ENCODE data around the gene KIF26B.

Gene KIF26B

DNA sequence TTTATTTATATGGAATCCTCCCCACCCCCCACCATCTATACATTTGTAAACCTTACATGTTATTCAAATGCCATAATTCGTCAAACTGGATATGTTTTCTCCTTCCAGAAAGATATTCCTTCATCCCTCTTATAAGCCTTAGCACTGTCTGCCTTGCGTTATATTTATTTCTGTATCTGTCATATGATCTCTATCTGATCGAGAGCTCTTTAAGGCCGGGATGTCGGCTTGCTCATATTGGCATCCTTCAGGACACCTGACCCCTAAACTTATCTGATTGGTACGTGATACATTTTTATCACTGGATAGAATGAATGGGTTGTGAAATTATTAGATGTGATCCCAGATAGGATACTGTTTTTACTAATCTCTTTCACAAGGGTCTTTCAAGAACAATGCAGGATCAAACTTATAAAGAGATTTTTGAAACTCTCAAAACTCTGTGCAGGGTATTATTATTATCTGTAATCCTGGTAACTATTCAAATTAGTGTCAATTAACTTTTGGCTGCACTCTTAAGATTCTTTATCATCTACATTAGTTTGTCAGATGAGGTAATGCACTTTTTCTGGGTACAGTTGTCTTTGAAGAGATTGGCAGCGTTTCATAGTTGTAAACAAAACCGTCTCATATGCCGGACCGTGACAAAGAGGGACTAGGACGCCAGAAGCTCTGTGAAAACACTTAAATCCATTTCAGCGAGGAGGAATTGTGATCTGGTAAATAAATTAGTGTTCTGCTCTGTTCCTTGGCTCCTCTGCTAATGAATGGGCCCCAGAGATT is 152.0 kb downstream of the KIF26B start:
- TF ChIP-seq, protein P1, sequence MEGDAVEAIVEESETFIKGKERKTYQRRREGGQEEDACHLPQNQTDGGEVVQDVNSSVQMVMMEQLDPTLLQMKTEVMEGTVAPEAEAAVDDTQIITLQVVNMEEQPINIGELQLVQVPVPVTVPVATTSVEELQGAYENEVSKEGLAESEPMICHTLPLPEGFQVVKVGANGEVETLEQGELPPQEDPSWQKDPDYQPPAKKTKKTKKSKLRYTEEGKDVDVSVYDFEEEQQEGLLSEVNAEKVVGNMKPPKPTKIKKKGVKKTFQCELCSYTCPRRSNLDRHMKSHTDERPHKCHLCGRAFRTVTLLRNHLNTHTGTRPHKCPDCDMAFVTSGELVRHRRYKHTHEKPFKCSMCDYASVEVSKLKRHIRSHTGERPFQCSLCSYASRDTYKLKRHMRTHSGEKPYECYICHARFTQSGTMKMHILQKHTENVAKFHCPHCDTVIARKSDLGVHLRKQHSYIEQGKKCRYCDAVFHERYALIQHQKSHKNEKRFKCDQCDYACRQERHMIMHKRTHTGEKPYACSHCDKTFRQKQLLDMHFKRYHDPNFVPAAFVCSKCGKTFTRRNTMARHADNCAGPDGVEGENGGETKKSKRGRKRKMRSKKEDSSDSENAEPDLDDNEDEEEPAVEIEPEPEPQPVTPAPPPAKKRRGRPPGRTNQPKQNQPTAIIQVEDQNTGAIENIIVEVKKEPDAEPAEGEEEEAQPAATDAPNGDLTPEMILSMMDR (IDR thresholded peaks at IDR 0.05; ENCODE audit: borderline replicate concordance, control extremely low read depth, extremely low read depth, insufficient read depth, missing control alignments) = no peak
- in situ Hi-C loops (cut with MboI; ENCODE audit: low sequenced_read_pairs, unreplicated experiment) = no loop called here
- DNase-seq (ENCODE audit: low spot score) = no peak

DNA sequence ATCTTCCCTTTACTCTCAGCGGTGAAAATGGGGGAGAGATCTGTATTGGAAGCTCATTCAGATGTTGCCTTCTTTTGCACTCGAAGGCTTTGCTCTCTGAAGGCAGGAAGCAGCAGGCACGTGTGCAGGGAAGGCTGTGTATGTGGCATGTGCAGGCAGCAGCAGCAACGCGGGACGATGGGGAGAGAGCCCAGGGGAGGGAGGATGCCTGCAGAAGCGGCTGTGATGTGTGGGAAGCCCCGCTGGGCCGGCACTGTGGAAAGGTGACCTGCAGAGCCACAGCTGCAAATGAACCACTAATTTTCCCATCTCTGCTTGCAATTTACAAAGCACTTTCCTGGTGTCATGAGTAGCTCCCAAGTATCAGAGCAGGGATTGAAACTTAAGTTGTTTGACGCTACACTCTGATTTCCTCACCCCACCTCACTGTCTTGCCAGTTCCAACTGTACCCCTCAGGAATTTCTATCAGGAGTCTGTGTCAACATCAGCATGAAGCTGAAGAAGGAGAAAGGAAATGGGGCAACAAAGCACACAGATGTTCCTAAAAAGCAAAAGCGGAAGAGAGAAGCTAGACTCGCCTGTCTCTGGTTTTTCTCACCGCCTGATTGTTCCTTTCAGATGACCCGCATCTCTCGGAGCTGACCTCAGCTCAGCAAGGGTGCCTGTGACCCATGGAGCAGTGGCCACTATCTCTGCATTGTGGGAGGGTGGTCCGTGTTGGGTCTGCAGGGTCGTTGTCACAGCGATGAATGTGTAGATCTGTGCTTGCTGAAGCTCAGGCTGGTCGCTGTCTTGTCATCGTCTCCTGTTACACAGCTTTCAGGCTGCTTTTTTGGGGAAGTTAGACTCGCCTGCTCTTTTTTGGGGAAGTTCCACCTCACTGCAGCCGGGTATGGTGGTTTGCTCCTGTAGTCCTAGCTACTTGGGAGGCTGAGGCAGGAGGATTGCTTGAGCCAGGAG is 156.1 kb downstream of the KIF26B start:
- TF ChIP-seq, protein P1 (IDR thresholded peaks at IDR 0.05; ENCODE audit: borderline replicate concordance, control extremely low read depth, extremely low read depth, insufficient read depth, missing control alignments) = no peak
- in situ Hi-C loops (cut with MboI; ENCODE audit: low sequenced_read_pairs, unreplicated experiment) = no loop called here
- DNase-seq (ENCODE audit: low spot score) = peak; percentile 53

DNA sequence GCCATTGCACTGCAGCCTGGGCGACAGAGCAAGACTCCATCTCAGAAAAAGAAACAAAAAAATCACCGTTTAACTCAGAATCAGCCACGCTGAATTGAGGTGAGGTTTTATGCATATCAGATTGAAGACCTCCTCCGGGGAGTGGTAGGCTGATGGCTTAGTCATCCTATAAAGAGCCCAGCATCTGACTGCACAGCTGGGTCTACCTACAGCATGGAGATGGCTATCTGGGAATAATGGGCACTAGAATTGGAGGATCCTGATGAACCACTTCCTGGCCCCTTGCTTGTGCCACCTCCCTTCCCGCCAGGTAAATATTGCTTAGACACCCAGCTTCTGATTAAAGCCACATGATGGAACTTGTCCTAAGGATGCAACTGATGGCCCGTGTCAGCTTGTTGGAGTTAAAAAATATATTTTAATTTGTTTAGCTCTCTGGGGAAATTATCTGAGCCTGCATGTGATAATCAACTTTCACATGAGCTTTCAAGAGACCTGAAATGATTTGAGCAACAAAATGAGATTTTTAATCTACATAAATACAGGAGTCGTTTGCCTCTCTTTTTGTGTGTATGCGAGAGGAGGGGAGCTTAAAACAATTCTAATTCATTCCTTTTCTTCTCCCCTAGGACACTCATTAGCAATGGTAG is 157.2 kb downstream of the KIF26B start:
- no peak for DNase-seq (ENCODE audit: low spot score)
- TF ChIP-seq, protein P1 (IDR thresholded peaks at IDR 0.05; ENCODE audit: borderline replicate concordance, control extremely low read depth, extremely low read depth, insufficient read depth, missing control alignments) = no peak
- in situ Hi-C loops (cut with MboI; ENCODE audit: low sequenced_read_pairs, unreplicated experiment) = no loop called here

DNA sequence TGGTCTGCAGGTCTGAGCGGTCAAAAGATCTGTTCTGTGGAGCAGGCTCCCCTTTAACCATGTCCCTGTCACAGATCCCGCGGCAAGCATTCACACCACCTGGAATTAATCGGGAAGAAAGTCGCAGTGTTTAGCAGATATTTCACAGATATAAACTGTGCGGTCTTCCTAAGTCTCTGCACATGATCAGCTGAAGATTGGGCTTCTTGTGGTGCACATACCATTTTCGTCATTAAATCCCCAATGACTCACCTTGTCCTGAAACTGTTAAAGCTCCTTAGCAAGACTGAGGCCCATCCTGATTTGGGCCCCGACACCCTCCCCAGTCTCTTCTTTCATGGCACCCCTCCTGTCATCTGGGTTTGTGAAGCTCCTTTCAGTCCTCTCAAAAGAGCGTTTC is 158.8 kb downstream of the KIF26B start:
- TF ChIP-seq, protein P1 (IDR thresholded peaks at IDR 0.05; ENCODE audit: borderline replicate concordance, control extremely low read depth, extremely low read depth, insufficient read depth, missing control alignments) = no peak
- in situ Hi-C loops (cut with MboI; ENCODE audit: low sequenced_read_pairs, unreplicated experiment) = no loop called here
- no peak for DNase-seq (ENCODE audit: low spot score)

DNA sequence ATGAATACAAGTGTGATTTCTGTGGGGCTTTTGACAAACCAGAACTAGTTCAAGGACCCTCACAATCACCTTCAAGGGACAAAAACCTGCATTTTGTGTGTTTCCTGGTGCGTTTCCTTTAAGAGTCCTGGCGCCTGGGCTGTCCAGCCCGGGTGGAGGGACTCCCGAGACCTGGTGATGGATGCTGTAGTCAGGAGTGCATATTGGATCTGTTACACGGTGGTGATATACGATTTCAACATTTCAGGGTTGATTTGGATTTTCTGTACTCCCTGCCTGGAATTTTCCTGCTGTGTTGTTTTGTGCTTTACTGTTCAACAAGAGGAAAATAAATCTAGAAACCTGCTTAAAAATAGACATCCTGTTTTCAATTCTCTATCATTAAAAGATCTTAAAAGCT is 162.0 kb downstream of the KIF26B start:
- in situ Hi-C loops (cut with MboI; ENCODE audit: low sequenced_read_pairs, unreplicated experiment) = no loop called here
- TF ChIP-seq, protein P1 (IDR thresholded peaks at IDR 0.05; ENCODE audit: borderline replicate concordance, control extremely low read depth, extremely low read depth, insufficient read depth, missing control alignments) = no peak
- DNase-seq (ENCODE audit: low spot score) = no peak

DNA sequence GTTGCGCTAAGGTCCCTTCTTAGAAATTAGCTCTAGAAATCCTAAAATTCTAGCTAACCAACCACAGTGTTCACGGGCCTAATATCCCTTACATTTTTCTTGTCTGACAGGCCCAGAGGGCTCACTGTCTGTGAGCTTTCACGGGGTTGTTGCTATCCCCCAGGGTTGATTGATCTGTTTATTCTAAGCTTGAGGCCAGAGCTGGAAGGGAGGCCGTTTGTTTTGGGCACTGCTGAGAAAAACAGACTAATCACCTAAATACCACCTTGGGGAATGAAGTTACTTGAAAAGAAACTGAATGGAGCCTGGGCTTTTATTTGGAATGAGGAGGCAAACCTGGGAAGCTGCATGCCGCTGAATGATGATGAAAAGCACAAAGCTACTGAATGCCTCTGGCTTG is 162.4 kb downstream of the KIF26B start:
- in situ Hi-C loops (cut with MboI; ENCODE audit: low sequenced_read_pairs, unreplicated experiment) = no loop called here
- no peak for DNase-seq (ENCODE audit: low spot score)
- TF ChIP-seq, protein P1 (IDR thresholded peaks at IDR 0.05; ENCODE audit: borderline replicate concordance, control extremely low read depth, extremely low read depth, insufficient read depth, missing control alignments) = no peak

Measured in GM13976 (cell line).